Endothelial cell of umbilical vein (primary cell): ENCODE results near the gene RAB3GAP2. TPM values are rescaled to one million over a fixed set of nuclear protein-coding genes. Genes with fewer than 3 reads are reported as not detected.
A peak's percentile ranks its signal among the peaks of the same experiment; 100 is the strongest.

Experiments
- BruUV-seq: library from RNA; stranded (reverse); fragments of 400-500 nt; replicated peaks from 2 replicates; lab custom pipeline; 2021; lab: Mats Ljungman, UMichigan
- CTCF ChIA-PET: fragments of 300-600, 350-600 bp; sonication (Branson Sonifier 250); formaldehyde crosslinking; loops from one replicate; lab custom pipeline; 2021; ENCODE audit warnings: antibody characterized with exemption, inconsistent platforms; lab: Charles Lee
- POLR2A ChIA-PET: fragments of 300-600, 350-600 bp; sonication (Branson Sonifier 250); formaldehyde crosslinking; loops from one replicate; lab custom pipeline; 2021; ENCODE audit warnings: antibody characterized with exemption, inconsistent platforms; lab: Charles Lee
- DNase-seq: peaks from one replicate; pipeline ENCODE4 v3.0.0-alpha.2; 2011; ENCODE audit warnings: low read depth, low spot score
- FAIRE-seq: peaks from 2 replicates; lab custom pipeline; 2011; peaks lifted over from hg19 to GRCh38; lab: Jason Lieb, UNC
- H2AFZ ChIP-seq: 2 replicates; pipeline ENCODE4 v1.6.0; 2012; ENCODE audit warnings: low read depth, low read length, control low read depth, inconsistent platforms
- H3K27ac ChIP-seq: 2 replicates; pipeline ENCODE4 v1.5.1; 2011; ENCODE audit warnings: low read depth, mild to moderate bottlenecking, control low read depth, low read length, moderate library complexity; ENCODE audit not compliant: insufficient read depth
- H3K27me3 ChIP-seq, 2 experiments: 2 replicates each; pipeline versions ENCODE4 v1.6.0 to v1.6.1; 2011; ENCODE audit warnings: low read length in 2 of 2, mixed read lengths in 1 of 2; ENCODE audit not compliant: control insufficient read depth in 2 of 2, insufficient read depth in 2 of 2
- H3K36me3 ChIP-seq, 2 experiments: 2 replicates in 1 of 2; 3 replicates in 1 of 2; pipeline ENCODE4 v1.5.1; 2011; ENCODE audit warnings: low read length in 2 of 2, mild to moderate bottlenecking in 1 of 2, moderate library complexity in 1 of 2; ENCODE audit not compliant: control insufficient read depth in 2 of 2, insufficient read depth in 2 of 2; ENCODE audit errors: extremely low read depth in 1 of 2
- H3K4me1 ChIP-seq: 3 replicates; pipeline ENCODE4 v1.5.1; 2011; ENCODE audit warnings: mild to moderate bottlenecking, low read length; ENCODE audit not compliant: control insufficient read depth, insufficient read depth; ENCODE audit errors: extremely low read depth
- H3K4me2 ChIP-seq: 2 replicates; pipeline ENCODE4 v1.6.1; 2011; ENCODE audit warnings: low read length, control low read depth, mixed read lengths; ENCODE audit not compliant: insufficient read depth
- H3K4me3 ChIP-seq, 3 experiments: fragments of 200-600 bp in 1 of 3; sonication (generic), shearing (Covaris generic) in 1 of 3; replicated peaks in 1 of 3; 2 replicates each; pipeline ENCODE4 v1.5.1; 2011 to 2016; ENCODE audit warnings: control low read depth in 3 of 3, low read length in 3 of 3, mild to moderate bottlenecking in 2 of 3, inconsistent platforms in 1 of 3, low read depth in 1 of 3, moderate library complexity in 1 of 3; ENCODE audit not compliant: insufficient read depth in 1 of 3
- H3K79me2 ChIP-seq: 2 replicates; pipeline ENCODE4 v1.6.0; 2012; ENCODE audit warnings: low read length, inconsistent platforms; ENCODE audit not compliant: control insufficient read depth, insufficient read depth
- H3K9ac ChIP-seq: replicated peaks from 2 replicates; pipeline ENCODE3; 2011; ENCODE audit warnings: low read length, control low read depth; ENCODE audit not compliant: insufficient read depth; ENCODE audit errors: extremely low read depth
- H3K9me1 ChIP-seq: replicated peaks from 3 replicates; pipeline ENCODE4 v1.6.0; 2011; ENCODE audit warnings: mild to moderate bottlenecking, low read length; ENCODE audit not compliant: control insufficient read depth, insufficient read depth; ENCODE audit errors: extremely low read depth
- H3K9me3 ChIP-seq: replicated peaks from 2 replicates; pipeline ENCODE4 v1.5.1; 2012; ENCODE audit warnings: low read length, inconsistent platforms; ENCODE audit not compliant: control insufficient read depth, insufficient read depth
- H4K20me1 ChIP-seq: replicated peaks from 2 replicates; pipeline ENCODE3; 2011; ENCODE audit warnings: mild to moderate bottlenecking, low read length; ENCODE audit not compliant: control insufficient read depth, insufficient read depth; ENCODE audit errors: extremely low read depth
- EZH2 ChIP-seq: IDR thresholded peaks from 2 replicates; pipeline ENCODE4 v1.6.1; 2012; ENCODE audit warnings: borderline replicate concordance, low read depth, mild to moderate bottlenecking, moderate library complexity, low read length, inconsistent platforms; ENCODE audit not compliant: severe bottlenecking
- FOS ChIP-seq: IDR thresholded peaks from 2 replicates; pipeline ENCODE4 v1.6.1; 2011; ENCODE audit warnings: mild to moderate bottlenecking, low read length, moderate library complexity, borderline replicate concordance; ENCODE audit not compliant: insufficient read depth
- GATA2 ChIP-seq: IDR thresholded peaks from 2 replicates; pipeline ENCODE4 v1.7.0; 2011; ENCODE audit warnings: low read depth, mild to moderate bottlenecking, moderate library complexity, mixed read lengths, low read length; ENCODE audit not compliant: insufficient read length, insufficient read depth
- JUN ChIP-seq: IDR thresholded peaks from 2 replicates; pipeline ENCODE4 v1.6.1; 2011; ENCODE audit warnings: borderline replicate concordance, low read depth; ENCODE audit not compliant: insufficient read length, insufficient read depth
- MYC ChIP-seq: IDR thresholded peaks from one replicate; pipeline ENCODE4 v1.6.1; 2011; ENCODE audit warnings: mild to moderate bottlenecking, low read depth, low read length
- POLR2A ChIP-seq: IDR thresholded peaks from 2 replicates; pipeline ENCODE4 v1.6.1; 2012; ENCODE audit warnings: low read depth, mild to moderate bottlenecking, control low read depth, low read length
- dilution Hi-C: fragments of 300-500 bp; cut with MboI; formaldehyde crosslinking; loops from one replicate; pipeline ENCODE4 v1.15.0; 2019; ENCODE audit warnings: low sequenced_read_pairs; ENCODE audit not compliant: extremely low pct_ligation_motif_present
- intact Hi-C: fragments of 100-400 bp; cut with micrococcal nuclease; formaldehyde crosslinking; loops from one replicate; pipeline ENCODE4 v1.10.0; 2022
- polyA plus RNA-seq, 4 experiments: library from polyadenylated mRNA; depleted of rRNA in 3 of 4; stranded (reverse) in 3 of 4; unstranded in 1 of 4; fragments of >200 nt; gene quantifications; 2 replicates each; pipeline versions ENCODE4 v1.2.1 to v1.2.3, GENCODE V29; 2011 to 2012; ENCODE audit warnings: missing spikeins in 1 of 4
- total RNA-seq: library from RNA; stranded (reverse); gene quantifications from 2 replicates; pipeline ENCODE4 v1.2.3, GENCODE V29; 2021
- TF ChIP-seq, protein P1 (sequence below): IDR thresholded peaks from 2 replicates; pipeline ENCODE4 v1.6.1; 2011; ENCODE audit not compliant: insufficient read depth, insufficient read length
- TF ChIP-seq, protein P2 (sequence below), 2 donors: IDR thresholded peaks; 1 replicate in 1 of 2; 2 replicates in 1 of 2; pipeline ENCODE4 v1.5.1; 2011; ENCODE audit warnings: low read length in 2 of 2, mild to moderate bottlenecking in 2 of 2, moderate library complexity in 2 of 2, control low read depth in 1 of 2, inconsistent platforms in 1 of 2, low read depth in 1 of 2; ENCODE audit not compliant: insufficient read depth in 1 of 2; ENCODE audit errors: extremely low read depth in 1 of 2

RAB3GAP2 gene
- total and polyA plus RNA-seq, 2 donors (not counting 3 experiments of a cell fraction or from before 2014, with no cell fraction given) = 11.1 to 37.4 TPM

DNA sequence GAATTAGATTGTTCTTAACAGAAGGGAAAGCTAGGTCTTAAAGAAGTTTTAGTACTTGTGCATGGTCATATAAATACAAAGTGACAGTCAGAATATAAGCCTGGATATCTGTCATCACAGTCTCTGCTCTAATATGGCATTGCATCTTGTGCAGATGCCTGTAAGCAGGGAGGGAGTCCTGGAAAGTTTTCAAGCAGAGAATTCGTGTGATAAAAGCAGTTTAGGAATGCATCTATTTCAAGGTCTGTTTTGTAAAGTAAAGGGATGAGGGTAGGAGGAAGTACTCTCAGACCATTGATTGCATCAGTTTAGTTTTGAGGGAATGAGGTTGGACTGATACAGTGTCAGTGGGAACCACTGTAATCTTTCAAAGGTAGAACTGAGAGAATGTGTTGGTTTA lies 147.7 kb downstream of the RAB3GAP2 start:
- no peaks in the 10 kb centered on the region for H3K79me2 ChIP-seq
- dilution Hi-C loops (no loop called here), intact Hi-C loops (loop anchor here (2.0 kb wide), 1 partner anchor 134 kb away; no protein-coding TSS in a partner anchor)
- BruUV-seq = no TSS peak
- no peaks in the 10 kb centered on the region for H4K20me1 ChIP-seq
- peaks cover 4% of the 10 kb centered on the region in 2 experiments for H3K36me3 ChIP-seq
- no peak overlapping the region for H2AFZ ChIP-seq
- no peak overlapping the region for H3K9ac ChIP-seq
- no peaks in the 10 kb centered on the region for H3K27me3 ChIP-seq
- FAIRE-seq (no peak), DNase-seq (no peak)
- H3K4me2 ChIP-seq = no peak overlapping the region
- H3K27ac ChIP-seq = no peak overlapping the region
- ChIA-PET CTCF (interaction anchor here (0.7 to 4.6 kb wide), 16 partner anchors 9 to 135 kb away, joined by 3 to 22 read pairs (median 4); partner anchors contain the start of gene BPNT1), POLR2A (no interaction called here)
- no peak for TF ChIP-seq EZH2
- TF ChIP-seq GATA2 = no peak
- no peak for TF ChIP-seq FOS
- TF ChIP-seq JUN = no peak
- TF ChIP-seq, protein P1, sequence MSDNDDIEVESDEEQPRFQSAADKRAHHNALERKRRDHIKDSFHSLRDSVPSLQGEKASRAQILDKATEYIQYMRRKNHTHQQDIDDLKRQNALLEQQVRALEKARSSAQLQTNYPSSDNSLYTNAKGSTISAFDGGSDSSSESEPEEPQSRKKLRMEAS = no peak
- H3K4me1 ChIP-seq = no peaks in the 10 kb centered on the region
- no peaks in the 10 kb centered on the region for H3K9me1 ChIP-seq
- H3K4me3 ChIP-seq = no peak overlapping the region
- H3K9me3 ChIP-seq = no peaks in the 10 kb centered on the region

DNA sequence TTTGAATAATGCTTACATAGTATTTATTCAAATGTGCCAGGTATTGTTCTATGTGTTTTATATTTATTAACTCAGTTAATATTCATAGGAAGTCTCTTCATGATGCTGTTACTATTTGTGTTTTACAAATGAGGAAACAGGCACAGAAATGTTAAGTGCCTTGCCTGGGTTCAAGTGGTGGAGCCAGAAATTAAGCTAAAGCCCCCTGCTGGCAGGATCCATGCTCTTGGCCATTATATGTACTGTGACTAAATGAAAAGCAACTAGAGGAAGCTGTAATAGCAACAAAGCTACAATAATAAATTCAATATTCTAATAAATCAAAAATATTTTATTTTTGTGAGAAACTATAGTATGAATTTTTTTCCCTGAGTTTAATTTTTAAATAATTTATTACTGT lies 148.4 kb downstream of the RAB3GAP2 start:
- Histone ChIP-seq H3K27me3 (no peaks in the 10 kb centered on the region), H3K9ac (no peak overlapping the region), H3K79me2 (no peaks in the 10 kb centered on the region), H3K27ac (no peak overlapping the region), H4K20me1 (no peaks in the 10 kb centered on the region), H3K9me3 (no peaks in the 10 kb centered on the region), H3K4me3 (no peak overlapping the region), H3K36me3 (peaks cover 4% of the 10 kb centered on the region in 2 experiments), H3K9me1 (no peaks in the 10 kb centered on the region), H3K4me2 (no peak overlapping the region), H3K4me1 (no peaks in the 10 kb centered on the region), H2AFZ (no peak overlapping the region)
- BruUV-seq = no TSS peak
- DNase-seq = no peak
- no peak for FAIRE-seq
- CTCF ChIA-PET = interaction anchor here (0.7 to 4.6 kb wide), 15 partner anchors 11 to 135 kb away, joined by 3 to 22 read pairs (median 4); partner anchors contain the start of gene BPNT1
- dilution Hi-C loops = no loop called here
- TF ChIP-seq, protein P2, sequence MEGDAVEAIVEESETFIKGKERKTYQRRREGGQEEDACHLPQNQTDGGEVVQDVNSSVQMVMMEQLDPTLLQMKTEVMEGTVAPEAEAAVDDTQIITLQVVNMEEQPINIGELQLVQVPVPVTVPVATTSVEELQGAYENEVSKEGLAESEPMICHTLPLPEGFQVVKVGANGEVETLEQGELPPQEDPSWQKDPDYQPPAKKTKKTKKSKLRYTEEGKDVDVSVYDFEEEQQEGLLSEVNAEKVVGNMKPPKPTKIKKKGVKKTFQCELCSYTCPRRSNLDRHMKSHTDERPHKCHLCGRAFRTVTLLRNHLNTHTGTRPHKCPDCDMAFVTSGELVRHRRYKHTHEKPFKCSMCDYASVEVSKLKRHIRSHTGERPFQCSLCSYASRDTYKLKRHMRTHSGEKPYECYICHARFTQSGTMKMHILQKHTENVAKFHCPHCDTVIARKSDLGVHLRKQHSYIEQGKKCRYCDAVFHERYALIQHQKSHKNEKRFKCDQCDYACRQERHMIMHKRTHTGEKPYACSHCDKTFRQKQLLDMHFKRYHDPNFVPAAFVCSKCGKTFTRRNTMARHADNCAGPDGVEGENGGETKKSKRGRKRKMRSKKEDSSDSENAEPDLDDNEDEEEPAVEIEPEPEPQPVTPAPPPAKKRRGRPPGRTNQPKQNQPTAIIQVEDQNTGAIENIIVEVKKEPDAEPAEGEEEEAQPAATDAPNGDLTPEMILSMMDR (IDR thresholded peaks at IDR 0.05; ENCODE audit: extremely low read depth in 1 of 2, insufficient read depth in 1 of 2, low read depth in 1 of 2, low read length in 2 of 2) = peak; percentile 28 to 31
- TF ChIP-seq MYC = no peak
- TF ChIP-seq EZH2 = no peak
- no peak for TF ChIP-seq POLR2A
- TF ChIP-seq, protein P1 = no peak
- TF ChIP-seq FOS = no peak
- TF ChIP-seq JUN = no peak
- intact Hi-C loops = loop anchor here (2.0 kb wide), 1 partner anchor 133 kb away; no protein-coding TSS in a partner anchor
- POLR2A ChIA-PET = no interaction called here
